ENCODE data around the gene NOL4L. TPM values are rescaled to one million over a fixed set of nuclear protein-coding genes. Genes with fewer than 3 reads are reported as not detected.

The NOL4L gene
- total RNA-seq, 1 experiment from 2014 or later = 31.7 TPM

DNA sequence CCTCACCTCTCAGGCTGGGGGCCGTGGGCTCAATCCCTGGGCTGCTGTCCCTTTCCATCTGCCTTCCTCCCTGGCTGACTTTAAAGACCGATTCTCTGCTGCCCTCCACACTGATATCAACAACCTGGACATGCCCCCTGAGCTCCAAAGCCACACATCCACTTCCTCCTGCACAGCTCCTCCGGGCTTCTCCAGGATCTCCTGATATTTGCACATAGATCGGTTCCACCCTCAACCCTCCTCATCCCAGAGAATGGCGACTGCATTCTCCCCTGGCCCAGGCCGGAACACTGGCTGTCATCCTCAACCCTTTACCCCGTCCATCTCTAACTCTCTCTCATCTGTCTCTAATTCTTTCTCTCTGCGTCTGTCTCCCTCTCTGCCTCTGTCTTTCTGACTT lies 21.0 kb upstream of the NOL4L start:
- Mint-ChIP-seq H3K27me3 (ENCODE audit: low read depth) (peaks cover 11% of the 10 kb centered on the region), H3K27ac (no peak overlapping the region), H3K36me3 (ENCODE audit: insufficient read depth in 1 of 3, low read depth in 3 of 3) (no peaks in the 10 kb centered on the region), H3K4me3 (no peak overlapping the region), H3K9me3 (no peaks in the 10 kb centered on the region), H3K4me1 (peaks cover 0 to 2% of the 10 kb centered on the region in 2 experiments; a peak in 2 of 4 replicates)
- Histone ChIP-seq H3K27ac (ENCODE audit: insufficient read length, low read depth, low read length) (no peak overlapping the region), H3K23me2 (ENCODE audit: insufficient read length, low read depth, low read length, poor library complexity, severe bottlenecking) (no peaks in the 10 kb centered on the region), H2BK120ac (ENCODE audit: low read depth, low read length, poor library complexity, severe bottlenecking) (no peak overlapping the region), H2BK12ac (ENCODE audit: insufficient read length, low read depth, low read length) (no peak overlapping the region), H4K91ac (ENCODE audit: insufficient read length, low read depth, low read length) (no peak overlapping the region), H3K9ac (ENCODE audit: extremely low read depth, insufficient read length, low read length) (no peak overlapping the region), H3K79me2 (ENCODE audit: insufficient read depth, low read length) (no peaks in the 10 kb centered on the region), H3K27me3 (ENCODE audit: insufficient read depth, low read length) (no peaks in the 10 kb centered on the region), H2AK5ac (ENCODE audit: insufficient read length, low read length) (no peak overlapping the region), H4K20me1 (ENCODE audit: control insufficient read depth, insufficient read depth, insufficient read length) (no peaks in the 10 kb centered on the region), H3K79me1 (ENCODE audit: insufficient read depth, low read depth, low read length, poor library complexity, severe bottlenecking) (no peaks in the 10 kb centered on the region), H3K56ac (ENCODE audit: insufficient read length, low read depth, low read length) (no peak overlapping the region), H2BK5ac (ENCODE audit: insufficient read length, low read length) (no peak overlapping the region), H3K18ac (ENCODE audit: insufficient read length, low read depth, low read length) (no peak overlapping the region), H2BK15ac (ENCODE audit: low read depth, low read length) (no peak overlapping the region), H4K8ac (replicated peaks; ENCODE audit: insufficient read length, low read depth, low read length) (no peak overlapping the region), H3K4ac (ENCODE audit: low read depth, low read length) (no peak overlapping the region), H2AFZ (ENCODE audit: low read length) (no peak overlapping the region), H4K5ac (ENCODE audit: insufficient read length, low read depth, low read length) (no peak overlapping the region), H2BK20ac (ENCODE audit: low read depth, low read length, poor library complexity, severe bottlenecking) (no peak overlapping the region), H3T11ph (ENCODE audit: low read length) (no peak overlapping the region), H3K9me3 (ENCODE audit: control insufficient read depth, low read depth, low read length) (no peaks in the 10 kb centered on the region), H3K4me2 (ENCODE audit: insufficient read depth, insufficient read length, low read length) (no peak overlapping the region), H3K4me1 (ENCODE audit: insufficient read depth, low read length) (no peaks in the 10 kb centered on the region), H3K14ac (ENCODE audit: insufficient read depth, low read length) (no peak overlapping the region; the same call in 1 of the 2 replicates), H3K23ac (ENCODE audit: insufficient read length, low read depth, low read length) (no peak overlapping the region)
- TF ChIP-seq, protein P1, sequence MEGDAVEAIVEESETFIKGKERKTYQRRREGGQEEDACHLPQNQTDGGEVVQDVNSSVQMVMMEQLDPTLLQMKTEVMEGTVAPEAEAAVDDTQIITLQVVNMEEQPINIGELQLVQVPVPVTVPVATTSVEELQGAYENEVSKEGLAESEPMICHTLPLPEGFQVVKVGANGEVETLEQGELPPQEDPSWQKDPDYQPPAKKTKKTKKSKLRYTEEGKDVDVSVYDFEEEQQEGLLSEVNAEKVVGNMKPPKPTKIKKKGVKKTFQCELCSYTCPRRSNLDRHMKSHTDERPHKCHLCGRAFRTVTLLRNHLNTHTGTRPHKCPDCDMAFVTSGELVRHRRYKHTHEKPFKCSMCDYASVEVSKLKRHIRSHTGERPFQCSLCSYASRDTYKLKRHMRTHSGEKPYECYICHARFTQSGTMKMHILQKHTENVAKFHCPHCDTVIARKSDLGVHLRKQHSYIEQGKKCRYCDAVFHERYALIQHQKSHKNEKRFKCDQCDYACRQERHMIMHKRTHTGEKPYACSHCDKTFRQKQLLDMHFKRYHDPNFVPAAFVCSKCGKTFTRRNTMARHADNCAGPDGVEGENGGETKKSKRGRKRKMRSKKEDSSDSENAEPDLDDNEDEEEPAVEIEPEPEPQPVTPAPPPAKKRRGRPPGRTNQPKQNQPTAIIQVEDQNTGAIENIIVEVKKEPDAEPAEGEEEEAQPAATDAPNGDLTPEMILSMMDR (conservative IDR thresholded peaks at IDR 0.05) = no peak
- no CpG with 5 or more reads among the region's 8 CpGs for WGBS (ENCODE audit: extremely low coverage, insufficient read length, low lambda C conversion rate)
- no peak for DNase-seq
